H1 (cell line): Measurements from ENCODE around the gene RFC3. TPM values are rescaled to one million over a fixed set of nuclear protein-coding genes. Genes with fewer than 3 reads are reported as not detected.

Experiments used
- CTCF ChIA-PET: fragments of 300-600 bp; sonication (Branson Sonifier 250); formaldehyde crosslinking; loops from one replicate; lab custom pipeline; 2021; ENCODE audit not compliant: partially characterized antibody; lab: Charles Lee
- POLR2A ChIA-PET: fragments of 300-600 bp; sonication (Branson Sonifier 250); formaldehyde crosslinking; loops from one replicate; lab custom pipeline; 2021; ENCODE audit warnings: inconsistent platforms; ENCODE audit not compliant: partially characterized antibody; lab: Charles Lee
- DNase-seq, 2 experiments: peaks; one replicate each; pipeline versions ENCODE4 v3.0.0 to v3.0.0-alpha.2; 2010 to 2022; ENCODE audit warnings: low spot score in 2 of 2, low read depth in 1 of 2, mixed read lengths in 1 of 2
- FAIRE-seq: peaks from 2 replicates; lab custom pipeline; 2011; peaks lifted over from hg19 to GRCh38; lab: Jason Lieb, UNC
- H2AFZ ChIP-seq: 2 replicates; pipeline ENCODE4 v1.8.1; 2012; ENCODE audit warnings: low read length, inconsistent platforms
- H2AK5ac ChIP-seq: 2 replicates; pipeline ENCODE4 v1.6.1; 2013; ENCODE audit warnings: low read depth, low read length
- H2BK120ac ChIP-seq: replicated peaks from 2 replicates; pipeline ENCODE3; 2013; ENCODE audit warnings: low read depth, low read length, inconsistent platforms
- H2BK12ac ChIP-seq: 2 replicates; pipeline ENCODE4 v1.6.1; 2013; ENCODE audit warnings: low read depth, low read length
- H2BK15ac ChIP-seq: 2 replicates; pipeline ENCODE4 v1.6.1; 2013; ENCODE audit warnings: low read length
- H2BK20ac ChIP-seq: 2 replicates; pipeline ENCODE4 v1.6.1; 2013; ENCODE audit warnings: low read length
- H2BK5ac ChIP-seq: 2 replicates; pipeline ENCODE4 v1.6.1; 2013; ENCODE audit warnings: low read depth, low read length
- H3K14ac ChIP-seq: 2 replicates; pipeline ENCODE4 v1.6.1; 2013; ENCODE audit warnings: inconsistent platforms; ENCODE audit not compliant: insufficient read length
- H3K18ac ChIP-seq: 2 replicates; pipeline ENCODE4 v1.6.1; 2013; ENCODE audit warnings: low read length; ENCODE audit errors: extremely low read depth
- H3K23ac ChIP-seq: 2 replicates; pipeline ENCODE4 v1.6.1; 2013; ENCODE audit warnings: inconsistent platforms; ENCODE audit not compliant: insufficient read length
- H3K23me2 ChIP-seq: 2 replicates; pipeline ENCODE4 v1.6.1; 2013; ENCODE audit warnings: low read depth, low read length
- H3K27ac ChIP-seq: 2 replicates; pipeline ENCODE4 v1.6.1; 2011; ENCODE audit warnings: low read depth, low read length, inconsistent platforms
- H3K27me3 ChIP-seq, 4 experiments: replicated peaks in 1 of 4; 1 replicate in 1 of 4; 2 replicates in 3 of 4; pipeline versions ENCODE4 v1.6.1 to v1.8.1; 2011 to 2013; ENCODE audit warnings: low read length in 3 of 4, mild to moderate bottlenecking in 3 of 4, inconsistent platforms in 2 of 4, mixed read lengths in 2 of 4, moderate library complexity in 1 of 4; ENCODE audit not compliant: control insufficient read depth in 3 of 4, insufficient read depth in 3 of 4; ENCODE audit errors: extremely low read depth in 1 of 4
- H3K36me3 ChIP-seq, 4 experiments: 2 replicates each; pipeline versions ENCODE4 v1.6.1 to v1.8.1; 2011 to 2013; ENCODE audit warnings: mild to moderate bottlenecking in 4 of 4, low read length in 3 of 4, moderate library complexity in 2 of 4, control low read depth in 1 of 4, inconsistent platforms in 1 of 4; ENCODE audit not compliant: insufficient read depth in 4 of 4, control insufficient read depth in 2 of 4
- H3K4ac ChIP-seq: replicated peaks from 2 replicates; pipeline ENCODE3; 2013; ENCODE audit warnings: low read length, low read depth, mixed read lengths, inconsistent platforms; ENCODE audit not compliant: insufficient read length
- H3K4me1 ChIP-seq, 4 experiments: replicated peaks in 1 of 4; 1 replicate in 1 of 4; 2 replicates in 3 of 4; pipeline versions ENCODE4 v1.6.1 to v1.8.1; 2011 to 2013; ENCODE audit warnings: low read length in 3 of 4, inconsistent platforms in 2 of 4, mixed read lengths in 1 of 4; ENCODE audit not compliant: insufficient read depth in 4 of 4, control insufficient read depth in 3 of 4
- H3K4me2 ChIP-seq, 2 experiments: 2 replicates each; pipeline versions ENCODE4 v1.6.1 to v1.8.1; 2011 to 2013; ENCODE audit warnings: low read depth in 2 of 2, low read length in 2 of 2, control low read depth in 1 of 2, inconsistent platforms in 1 of 2, mild to moderate bottlenecking in 1 of 2; ENCODE audit not compliant: insufficient read depth in 1 of 2
- H3K4me3 ChIP-seq, 4 experiments: fragments of 200-600, 300-600 bp in 1 of 4; sonication (generic), shearing (Covaris generic), sonication (Bioruptor Twin) in 1 of 4; 2 replicates each; pipeline versions ENCODE4 v1.5.1 to v1.8.1; 2011 to 2016; ENCODE audit warnings: low read length in 4 of 4, low read depth in 3 of 4, control low read depth in 2 of 4, inconsistent platforms in 2 of 4, mild to moderate bottlenecking in 2 of 4, mixed read lengths in 1 of 4, moderate library complexity in 1 of 4; ENCODE audit not compliant: insufficient read depth in 2 of 4; ENCODE audit errors: extremely low read depth in 1 of 4
- H3K56ac ChIP-seq: replicated peaks from 2 replicates; pipeline ENCODE3; 2013; ENCODE audit warnings: low read depth, mild to moderate bottlenecking, mixed read lengths, low read length, inconsistent platforms; ENCODE audit not compliant: insufficient read length
- H3K79me1 ChIP-seq: 2 replicates; pipeline ENCODE4 v1.6.1; 2013; ENCODE audit warnings: low read depth, low read length, control low read depth
- H3K79me2 ChIP-seq, 2 experiments: 2 replicates each; pipeline versions ENCODE4 v1.6.1 to v1.8.1; 2012 to 2013; ENCODE audit warnings: low read length in 2 of 2, mild to moderate bottlenecking in 2 of 2, inconsistent platforms in 1 of 2; ENCODE audit not compliant: insufficient read depth in 2 of 2, control insufficient read depth in 1 of 2
- H3K9ac ChIP-seq, 4 experiments: replicated peaks in 1 of 4; 1 replicate in 1 of 4; 2 replicates in 3 of 4; pipeline versions ENCODE4 v1.6.1 to v1.8.1; 2011 to 2013; ENCODE audit warnings: low read depth in 3 of 4, low read length in 3 of 4, control low read depth in 2 of 4, mild to moderate bottlenecking in 2 of 4, moderate library complexity in 2 of 4, inconsistent platforms in 1 of 4; ENCODE audit errors: extremely low read depth in 1 of 4
- H3K9me3 ChIP-seq, 2 experiments: 2 replicates each; pipeline versions ENCODE4 v1.6.1 to v1.8.1; 2012 to 2013; ENCODE audit warnings: mild to moderate bottlenecking in 2 of 2, moderate library complexity in 2 of 2, control low read depth in 1 of 2, inconsistent platforms in 1 of 2, low read depth in 1 of 2, low read length in 1 of 2, mixed read lengths in 1 of 2; ENCODE audit not compliant: insufficient read depth in 2 of 2
- H4K20me1 ChIP-seq, 2 experiments: replicated peaks in 1 of 2; 2 replicates each; pipeline versions ENCODE3 to v1.8.1; 2011 to 2013; ENCODE audit warnings: inconsistent platforms in 2 of 2, low read length in 2 of 2, mild to moderate bottlenecking in 1 of 2; ENCODE audit not compliant: insufficient read depth in 2 of 2, control insufficient read depth in 1 of 2
- H4K5ac ChIP-seq: 2 replicates; pipeline ENCODE4 v1.6.1; 2013; ENCODE audit warnings: low read length, low read depth, mixed read lengths, inconsistent platforms; ENCODE audit not compliant: insufficient read length
- H4K8ac ChIP-seq: 2 replicates; pipeline ENCODE4 v1.8.0; 2013; ENCODE audit warnings: mild to moderate bottlenecking, moderate library complexity, low read length, inconsistent platforms; ENCODE audit not compliant: insufficient read depth; ENCODE audit errors: extremely low read depth
- H4K91ac ChIP-seq: replicated peaks from 2 replicates; pipeline ENCODE3; 2013; ENCODE audit warnings: low read length, mixed read lengths, inconsistent platforms; ENCODE audit not compliant: insufficient read length
- CBX5 ChIP-seq: fragments of 300-800, 300-1000 bp; sonication (generic); IDR thresholded peaks from 2 replicates; pipeline ENCODE4 v1.7.1; 2016; ENCODE audit warnings: antibody characterized with exemption, low read length, low read depth
- CTBP2 ChIP-seq: IDR thresholded peaks from 2 replicates; pipeline ENCODE4 v1.7.0; 2011; ENCODE audit warnings: borderline replicate concordance, mild to moderate bottlenecking, moderate library complexity, mixed read lengths, low read length; ENCODE audit not compliant: insufficient read depth, insufficient read length
- TAF7 ChIP-seq: optimal IDR thresholded peaks from 2 replicates; pipeline ENCODE3; 2011; ENCODE audit warnings: low read depth, mild to moderate bottlenecking, inconsistent platforms, low read length, moderate library complexity, borderline replicate concordance
- ZNF274 ChIP-seq: IDR thresholded peaks from 2 replicates; pipeline ENCODE4 v1.7.0; 2012; ENCODE audit warnings: low read length, borderline replicate concordance; ENCODE audit errors: extremely low read depth
- whole genome bisulfite sequencing, 2 experiments: shearing (Covaris generic) in 1 of 2; methylation state at CpG; one replicate each; pipeline versions ENCODE4 v1.1.6 to v1.1.7; 2013 to 2015; ENCODE audit warnings: low lambda C conversion rate in 2 of 2, mixed read lengths in 2 of 2, inconsistent platforms in 1 of 2, low coverage in 1 of 2, missing lambda C conversion rate in 1 of 2; ENCODE audit not compliant: insufficient replicate concordance in 2 of 2, insufficient coverage in 1 of 2, insufficient read length in 1 of 2; ENCODE audit errors: extremely low coverage in 1 of 2, missing lambda C conversion rate in 1 of 2; 5-methylcytosine and 5-hydroxymethylcytosine counted together
- polyA plus RNA-seq, 7 experiments: library from polyadenylated mRNA; depleted of rRNA in 3 of 7; stranded (reverse) in 5 of 7; unstranded in 2 of 7; fragments of >200 nt in 5 of 7; fragments of 200-250 nt in 2 of 7; gene quantifications; 1 replicate in 5 of 7; 2 replicates in 1 of 7; 4 replicates in 1 of 7; pipeline versions ENCODE4 v1.2.1 to v1.2.3, GENCODE V29; 2011 to 2013; ENCODE audit warnings: missing spikeins in 2 of 7, mixed read lengths in 2 of 7
- total RNA-seq: library from RNA; stranded (reverse); fragmentation: NEBNext Ultra II Directional; extraction: Animal tissue kit (Norgen Biotek cat#: 25700); gene quantifications from 2 replicates; pipeline ENCODE4 v1.2.1, GENCODE V29; 2021
- TF ChIP-seq, protein P1 (sequence below): IDR thresholded peaks from 2 replicates; pipeline ENCODE4 v1.6.1; 2012; ENCODE audit warnings: inconsistent platforms

RFC3 gene
- total and polyA plus RNA-seq, 2 of the 8 experiments (the other 6 are each of a cell fraction or from before 2014, with no cell fraction given) = 26.4 to 45.6 TPM

DNA sequence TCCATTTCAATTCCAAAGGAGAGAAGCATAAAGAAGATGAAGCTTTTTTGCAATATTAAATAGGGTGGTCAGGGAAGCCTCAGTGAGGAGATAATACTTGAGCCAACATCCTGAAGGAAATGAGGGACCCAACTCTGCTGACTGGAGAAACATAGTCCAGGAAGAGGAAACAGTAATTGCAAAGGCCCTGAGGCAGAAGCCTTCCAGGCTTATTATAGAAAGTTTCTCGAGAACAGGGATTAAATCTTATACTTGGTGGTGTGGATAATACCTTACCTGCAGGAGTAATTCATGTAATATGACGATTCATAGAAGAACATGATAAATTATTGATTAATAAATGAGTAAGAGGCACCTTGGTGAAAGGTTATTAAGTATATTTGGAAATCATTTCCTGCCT, 1.0 kb upstream of the RFC3 start:
- no peak overlapping the region for H3K18ac ChIP-seq
- no peaks in the 10 kb centered on the region; the same call in 1 of the 2 replicates for H3K79me1 ChIP-seq
- peaks cover 0 to 12% (median 7%) of the 10 kb centered on the region in 4 experiments; a peak in 6 of 8 replicates for H3K36me3 ChIP-seq
- no peak overlapping the region for H2BK120ac ChIP-seq
- peaks cover 0 to 1% (median 0%) of the 10 kb centered on the region in 4 experiments; a peak in 2 of 7 replicates for H3K27me3 ChIP-seq
- no peak overlapping the region; a peak in 1 of 4 replicates for H3K4me2 ChIP-seq
- H4K91ac ChIP-seq = no peak overlapping the region
- H3K79me2 ChIP-seq = peaks cover 0 to 36% of the 10 kb centered on the region in 2 experiments; a peak in 2 of 4 replicates
- H3K56ac ChIP-seq = no peak overlapping the region
- H4K8ac ChIP-seq = no peak overlapping the region
- no peak for DNase-seq
- no peak overlapping the region for H3K23ac ChIP-seq
- peaks cover 4% of the 10 kb centered on the region; the same call in 1 of the 2 replicates for H3K23me2 ChIP-seq
- no peak overlapping the region for H2BK12ac ChIP-seq
- no peaks in the 10 kb centered on the region; a peak in 1 of 7 replicates for H3K4me1 ChIP-seq
- H4K20me1 ChIP-seq = peaks cover 0 to 3% of the 10 kb centered on the region in 2 experiments
- H3K4ac ChIP-seq = no peak overlapping the region
- POLR2A ChIA-PET = interaction anchor here (1.3 kb wide), 1 partner anchor 17 kb away, joined by 3 read pairs; no protein-coding TSS in a partner anchor
- FAIRE-seq = no peak
- no peak for TF ChIP-seq CTBP2
- TF ChIP-seq, protein P1, sequence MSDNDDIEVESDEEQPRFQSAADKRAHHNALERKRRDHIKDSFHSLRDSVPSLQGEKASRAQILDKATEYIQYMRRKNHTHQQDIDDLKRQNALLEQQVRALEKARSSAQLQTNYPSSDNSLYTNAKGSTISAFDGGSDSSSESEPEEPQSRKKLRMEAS = no peak
- TF ChIP-seq CBX5 = no peak
- no peak for TF ChIP-seq ZNF274
- no peak for TF ChIP-seq TAF7
- no peak overlapping the region for H2BK5ac ChIP-seq
- H4K5ac ChIP-seq = no peak overlapping the region
- H2BK15ac ChIP-seq = no peak overlapping the region
- 86% methylated on average over 2 of the region's 2 CpGs; no CpG with 5 or more reads in 1 of the 2 experiments for WGBS, 2 experiments
- H3K9ac ChIP-seq = no peak overlapping the region
- H3K9me3 ChIP-seq = no peaks in the 10 kb centered on the region
- H2AFZ ChIP-seq = 0 out of 2 replicates have a peak overlapping the region, but pooled peaks have one; percentile 13
- no peak overlapping the region for H3K27ac ChIP-seq
- no peak overlapping the region for H3K14ac ChIP-seq
- H2AK5ac ChIP-seq = no peak overlapping the region
- CTCF ChIA-PET = interaction anchor here (0.6 kb wide), 1 partner anchor 29 kb away, joined by 3 read pairs; no protein-coding TSS in a partner anchor
- H3K4me3 ChIP-seq = no peak overlapping the region
- no peak overlapping the region for H2BK20ac ChIP-seq
